H1 (cell line): ENCODE measurements around the gene VPS50. TPM values are rescaled to one million over a fixed set of nuclear protein-coding genes. Genes with fewer than 3 reads are reported as not detected.
"Not testable (repeated sequence)": the region's sequence is repeated elsewhere in the genome, so short reads cannot be mapped to it uniquely, and the experiment has no call there.

Experiments used
- CTCF ChIA-PET: fragments of 300-600 bp; sonication (Branson Sonifier 250); formaldehyde crosslinking; loops from one replicate; lab custom pipeline; 2021; ENCODE audit not compliant: partially characterized antibody; lab: Charles Lee
- POLR2A ChIA-PET: fragments of 300-600 bp; sonication (Branson Sonifier 250); formaldehyde crosslinking; loops from one replicate; lab custom pipeline; 2021; ENCODE audit warnings: inconsistent platforms; ENCODE audit not compliant: partially characterized antibody; lab: Charles Lee
- DNase-seq, 2 experiments: peaks; one replicate each; pipeline versions ENCODE4 v3.0.0 to v3.0.0-alpha.2; 2010 to 2022; ENCODE audit warnings: low spot score in 2 of 2, low read depth in 1 of 2, mixed read lengths in 1 of 2
- FAIRE-seq: peaks from 2 replicates; lab custom pipeline; 2011; peaks lifted over from hg19 to GRCh38; lab: Jason Lieb, UNC
- H2AFZ ChIP-seq: 2 replicates; pipeline ENCODE4 v1.8.1; 2012; ENCODE audit warnings: low read length, inconsistent platforms
- H2AK5ac ChIP-seq: 2 replicates; pipeline ENCODE4 v1.6.1; 2013; ENCODE audit warnings: low read depth, low read length
- H2BK120ac ChIP-seq: replicated peaks from 2 replicates; pipeline ENCODE3; 2013; ENCODE audit warnings: low read depth, low read length, inconsistent platforms
- H2BK12ac ChIP-seq: 2 replicates; pipeline ENCODE4 v1.6.1; 2013; ENCODE audit warnings: low read depth, low read length
- H2BK15ac ChIP-seq: 2 replicates; pipeline ENCODE4 v1.6.1; 2013; ENCODE audit warnings: low read length
- H2BK20ac ChIP-seq: 2 replicates; pipeline ENCODE4 v1.6.1; 2013; ENCODE audit warnings: low read length
- H2BK5ac ChIP-seq: 2 replicates; pipeline ENCODE4 v1.6.1; 2013; ENCODE audit warnings: low read depth, low read length
- H3K14ac ChIP-seq: 2 replicates; pipeline ENCODE4 v1.6.1; 2013; ENCODE audit warnings: inconsistent platforms; ENCODE audit not compliant: insufficient read length
- H3K18ac ChIP-seq: 2 replicates; pipeline ENCODE4 v1.6.1; 2013; ENCODE audit warnings: low read length; ENCODE audit errors: extremely low read depth
- H3K23ac ChIP-seq: 2 replicates; pipeline ENCODE4 v1.6.1; 2013; ENCODE audit warnings: inconsistent platforms; ENCODE audit not compliant: insufficient read length
- H3K23me2 ChIP-seq: 2 replicates; pipeline ENCODE4 v1.6.1; 2013; ENCODE audit warnings: low read depth, low read length
- H3K27ac ChIP-seq: 2 replicates; pipeline ENCODE4 v1.6.1; 2011; ENCODE audit warnings: low read depth, low read length, inconsistent platforms
- H3K27me3 ChIP-seq, 4 experiments: replicated peaks in 1 of 4; 1 replicate in 1 of 4; 2 replicates in 3 of 4; pipeline versions ENCODE4 v1.6.1 to v1.8.1; 2011 to 2013; ENCODE audit warnings: low read length in 3 of 4, mild to moderate bottlenecking in 3 of 4, inconsistent platforms in 2 of 4, mixed read lengths in 2 of 4, moderate library complexity in 1 of 4; ENCODE audit not compliant: control insufficient read depth in 3 of 4, insufficient read depth in 3 of 4; ENCODE audit errors: extremely low read depth in 1 of 4
- H3K36me3 ChIP-seq, 4 experiments: 2 replicates each; pipeline versions ENCODE4 v1.6.1 to v1.8.1; 2011 to 2013; ENCODE audit warnings: mild to moderate bottlenecking in 4 of 4, low read length in 3 of 4, moderate library complexity in 2 of 4, control low read depth in 1 of 4, inconsistent platforms in 1 of 4; ENCODE audit not compliant: insufficient read depth in 4 of 4, control insufficient read depth in 2 of 4
- H3K4ac ChIP-seq: replicated peaks from 2 replicates; pipeline ENCODE3; 2013; ENCODE audit warnings: low read length, low read depth, mixed read lengths, inconsistent platforms; ENCODE audit not compliant: insufficient read length
- H3K4me1 ChIP-seq, 4 experiments: replicated peaks in 1 of 4; 1 replicate in 1 of 4; 2 replicates in 3 of 4; pipeline versions ENCODE4 v1.6.1 to v1.8.1; 2011 to 2013; ENCODE audit warnings: low read length in 3 of 4, inconsistent platforms in 2 of 4, mixed read lengths in 1 of 4; ENCODE audit not compliant: insufficient read depth in 4 of 4, control insufficient read depth in 3 of 4
- H3K4me2 ChIP-seq, 2 experiments: 2 replicates each; pipeline versions ENCODE4 v1.6.1 to v1.8.1; 2011 to 2013; ENCODE audit warnings: low read depth in 2 of 2, low read length in 2 of 2, control low read depth in 1 of 2, inconsistent platforms in 1 of 2, mild to moderate bottlenecking in 1 of 2; ENCODE audit not compliant: insufficient read depth in 1 of 2
- H3K4me3 ChIP-seq, 4 experiments: fragments of 200-600, 300-600 bp in 1 of 4; sonication (generic), shearing (Covaris generic), sonication (Bioruptor Twin) in 1 of 4; 2 replicates each; pipeline versions ENCODE4 v1.5.1 to v1.8.1; 2011 to 2016; ENCODE audit warnings: low read length in 4 of 4, low read depth in 3 of 4, control low read depth in 2 of 4, inconsistent platforms in 2 of 4, mild to moderate bottlenecking in 2 of 4, mixed read lengths in 1 of 4, moderate library complexity in 1 of 4; ENCODE audit not compliant: insufficient read depth in 2 of 4; ENCODE audit errors: extremely low read depth in 1 of 4
- H3K56ac ChIP-seq: replicated peaks from 2 replicates; pipeline ENCODE3; 2013; ENCODE audit warnings: low read depth, mild to moderate bottlenecking, mixed read lengths, low read length, inconsistent platforms; ENCODE audit not compliant: insufficient read length
- H3K79me1 ChIP-seq: 2 replicates; pipeline ENCODE4 v1.6.1; 2013; ENCODE audit warnings: low read depth, low read length, control low read depth
- H3K79me2 ChIP-seq, 2 experiments: 2 replicates each; pipeline versions ENCODE4 v1.6.1 to v1.8.1; 2012 to 2013; ENCODE audit warnings: low read length in 2 of 2, mild to moderate bottlenecking in 2 of 2, inconsistent platforms in 1 of 2; ENCODE audit not compliant: insufficient read depth in 2 of 2, control insufficient read depth in 1 of 2
- H3K9ac ChIP-seq, 4 experiments: replicated peaks in 1 of 4; 1 replicate in 1 of 4; 2 replicates in 3 of 4; pipeline versions ENCODE4 v1.6.1 to v1.8.1; 2011 to 2013; ENCODE audit warnings: low read depth in 3 of 4, low read length in 3 of 4, control low read depth in 2 of 4, mild to moderate bottlenecking in 2 of 4, moderate library complexity in 2 of 4, inconsistent platforms in 1 of 4; ENCODE audit errors: extremely low read depth in 1 of 4
- H3K9me3 ChIP-seq, 2 experiments: 2 replicates each; pipeline versions ENCODE4 v1.6.1 to v1.8.1; 2012 to 2013; ENCODE audit warnings: mild to moderate bottlenecking in 2 of 2, moderate library complexity in 2 of 2, control low read depth in 1 of 2, inconsistent platforms in 1 of 2, low read depth in 1 of 2, low read length in 1 of 2, mixed read lengths in 1 of 2; ENCODE audit not compliant: insufficient read depth in 2 of 2
- H4K20me1 ChIP-seq, 2 experiments: replicated peaks in 1 of 2; 2 replicates each; pipeline versions ENCODE3 to v1.8.1; 2011 to 2013; ENCODE audit warnings: inconsistent platforms in 2 of 2, low read length in 2 of 2, mild to moderate bottlenecking in 1 of 2; ENCODE audit not compliant: insufficient read depth in 2 of 2, control insufficient read depth in 1 of 2
- H4K5ac ChIP-seq: 2 replicates; pipeline ENCODE4 v1.6.1; 2013; ENCODE audit warnings: low read length, low read depth, mixed read lengths, inconsistent platforms; ENCODE audit not compliant: insufficient read length
- H4K8ac ChIP-seq: 2 replicates; pipeline ENCODE4 v1.8.0; 2013; ENCODE audit warnings: mild to moderate bottlenecking, moderate library complexity, low read length, inconsistent platforms; ENCODE audit not compliant: insufficient read depth; ENCODE audit errors: extremely low read depth
- H4K91ac ChIP-seq: replicated peaks from 2 replicates; pipeline ENCODE3; 2013; ENCODE audit warnings: low read length, mixed read lengths, inconsistent platforms; ENCODE audit not compliant: insufficient read length
- WGBS, 2 experiments: shearing (Covaris generic) in 1 of 2; methylation state at CpG; one replicate each; pipeline versions ENCODE4 v1.1.6 to v1.1.7; 2013 to 2015; ENCODE audit warnings: low lambda C conversion rate in 2 of 2, mixed read lengths in 2 of 2, inconsistent platforms in 1 of 2, low coverage in 1 of 2, missing lambda C conversion rate in 1 of 2; ENCODE audit not compliant: insufficient replicate concordance in 2 of 2, insufficient coverage in 1 of 2, insufficient read length in 1 of 2; ENCODE audit errors: extremely low coverage in 1 of 2, missing lambda C conversion rate in 1 of 2; 5-methylcytosine and 5-hydroxymethylcytosine counted together
- polyA plus RNA-seq, 7 experiments: library from polyadenylated mRNA; depleted of rRNA in 3 of 7; stranded (reverse) in 5 of 7; unstranded in 2 of 7; fragments of >200 nt in 5 of 7; fragments of 200-250 nt in 2 of 7; gene quantifications; 1 replicate in 5 of 7; 2 replicates in 1 of 7; 4 replicates in 1 of 7; pipeline versions ENCODE4 v1.2.1 to v1.2.3, GENCODE V29; 2011 to 2013; ENCODE audit warnings: missing spikeins in 2 of 7, mixed read lengths in 2 of 7
- total RNA-seq: library from RNA; stranded (reverse); fragmentation: NEBNext Ultra II Directional; extraction: Animal tissue kit (Norgen Biotek cat#: 25700); gene quantifications from 2 replicates; pipeline ENCODE4 v1.2.1, GENCODE V29; 2021

VPS50 gene
- total and polyA plus RNA-seq, 2 of the 8 experiments (the other 6 are each of a cell fraction or from before 2014, with no cell fraction given), result 3.7 to 9.3 TPM

DNA sequence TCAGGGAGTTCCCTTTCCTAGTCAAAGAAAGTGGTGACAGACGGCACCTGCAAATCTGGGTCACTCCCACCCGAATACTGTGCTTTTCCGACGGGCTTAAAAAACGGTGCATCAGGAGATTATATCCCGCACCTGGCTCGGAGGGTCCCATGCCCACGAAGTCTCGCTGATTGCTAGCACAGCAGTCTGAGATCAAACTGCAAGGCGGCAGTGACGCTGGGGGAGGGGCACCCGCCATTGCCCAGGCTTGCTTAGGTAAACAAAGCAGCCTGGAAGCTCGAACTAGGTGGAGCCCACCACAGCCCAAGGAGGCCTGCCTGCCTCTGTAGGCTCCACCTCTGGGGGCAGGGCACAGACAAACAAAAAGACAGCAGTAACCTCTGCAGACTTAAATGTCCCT is 110.0 kb downstream of the VPS50 start:
- H4K8ac ChIP-seq, H3K4me3 ChIP-seq, H3K14ac ChIP-seq, H3K4ac ChIP-seq, H3K4me1 ChIP-seq, H2BK20ac ChIP-seq, POLR2A ChIA-PET, H3K79me2 ChIP-seq, H4K5ac ChIP-seq, H4K91ac ChIP-seq, H3K18ac ChIP-seq, H3K9ac ChIP-seq, H2BK120ac ChIP-seq, H3K56ac ChIP-seq, H2AK5ac ChIP-seq, H3K27ac ChIP-seq, H2BK12ac ChIP-seq, H3K9me3 ChIP-seq, DNase-seq, H3K4me2 ChIP-seq, H2BK5ac ChIP-seq, H3K23ac ChIP-seq, H2BK15ac ChIP-seq, H2AFZ ChIP-seq, H3K79me1 ChIP-seq, FAIRE-seq, CTCF ChIA-PET, H4K20me1 ChIP-seq, H3K23me2 ChIP-seq, H3K27me3 ChIP-seq: not testable (repeated sequence)
- WGBS, 2 experiments, result 90% methylated on average over 12 of the region's 13 CpGs; no CpG with 5 or more reads in 1 of the 2 experiments
- peaks cover 0 to 15% (median 5%) of the 10 kb centered on the region in 4 experiments; a peak in 3 of 8 replicates for H3K36me3 ChIP-seq
